GM18519 (cell line): ENCODE measurements around the gene NUMB.

Experiments used
- ATAC-seq: cut with Tn5 transposase; IDR thresholded peaks from one replicate; pipeline ENCODE4 v1.9.1; 2021; ENCODE audit warnings: mild to moderate bottlenecking, moderate library complexity; ENCODE audit not compliant: unreplicated experiment, low FRiP score

Gene NUMB

GRCh38 chr14:73236752-73237218 is 221.6 kb downstream of the NUMB start:
- no peak for ATAC-seq

- ATAC-seq: no peak
Observed at GRCh38 chr14:73236157-73236556, 222.2 kb downstream of the NUMB start.

- ATAC-seq: no peak
Observed at GRCh38 chr14:73235531-73236155, 222.7 kb downstream of the NUMB start.

GRCh38 chr14:73234586-73235394 is 223.6 kb downstream of the NUMB start:
- ATAC-seq: no peak

- no peak for ATAC-seq
Observed at GRCh38 chr14:73234029-73234428, 224.3 kb downstream of the NUMB start.

GRCh38 chr14:73233564-73233963 is 224.8 kb downstream of the NUMB start:
- ATAC-seq: no peak

- no peak for ATAC-seq
Observed at GRCh38 chr14:73232984-73233383, 225.4 kb downstream of the NUMB start.

GRCh38 chr14:73231981-73232851 is 226.1 kb downstream of the NUMB start:
- ATAC-seq: no peak

GRCh38 chr14:73230051-73230450 is 228.3 kb downstream of the NUMB start:
- ATAC-seq: no peak

- ATAC-seq: no peak
Observed at GRCh38 chr14:73227812-73228781, 230.2 kb downstream of the NUMB start.

GRCh38 chr14:73225496-73225895 is 232.8 kb downstream of the NUMB start:
- no peak for ATAC-seq
